Posterior vena cava (tissue), 2 donors: Measurements from ENCODE around the gene ADGRF1. TPM values are rescaled to one million over a fixed set of nuclear protein-coding genes. Genes with fewer than 3 reads are reported as not detected.

ENCODE experiments used
- DNase-seq: peaks from one replicate; pipeline ENCODE4 v3.0.0-alpha.2; 2020; ENCODE audit warnings: low spot score
- intact Hi-C, 2 donors: fragments of 100-400 bp; cut with DNase I; formaldehyde crosslinking; loops; one replicate each; pipeline versions ENCODE4 v1.14.1 to v1.14.2; 2022 to 2023
- total RNA-seq, 2 donors: library from RNA; stranded (reverse); fragmentation: NEBNext Ultra II Directional; extraction: Animal tissue kit (Norgen Biotek cat#: 25700); gene quantifications; one replicate each; pipeline ENCODE4 v1.2.1, GENCODE V29; 2021
- donor health status: DM: yes; HTN: yes; CAD: no.
- donor health status: DM: yes; HTN: yes; CAD: no.

The ADGRF1 gene
- total RNA-seq, 2 donors from 2014 or later, result not detected

DNA sequence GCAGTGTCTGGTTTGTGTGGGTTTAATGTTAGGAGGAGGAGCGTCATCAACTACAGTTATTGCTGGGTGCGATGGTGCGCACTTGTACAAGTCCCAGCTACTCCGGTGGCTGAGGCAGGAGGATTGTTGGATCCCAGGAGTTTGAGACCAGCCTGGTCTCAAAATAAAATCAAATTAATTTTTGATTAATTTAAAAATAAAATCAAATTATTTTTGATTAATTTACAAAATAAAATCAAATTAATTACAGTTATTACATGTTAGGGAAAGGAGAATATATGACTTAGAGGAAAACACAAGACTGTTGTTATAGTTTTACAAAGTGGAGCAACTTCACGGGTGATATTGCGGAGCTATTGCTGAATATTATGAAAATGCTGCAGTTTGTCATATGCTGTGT, 85.7 kb downstream of the ADGRF1 start:
- DNase-seq, result no peak
- intact Hi-C loops, result no loop called here

DNA sequence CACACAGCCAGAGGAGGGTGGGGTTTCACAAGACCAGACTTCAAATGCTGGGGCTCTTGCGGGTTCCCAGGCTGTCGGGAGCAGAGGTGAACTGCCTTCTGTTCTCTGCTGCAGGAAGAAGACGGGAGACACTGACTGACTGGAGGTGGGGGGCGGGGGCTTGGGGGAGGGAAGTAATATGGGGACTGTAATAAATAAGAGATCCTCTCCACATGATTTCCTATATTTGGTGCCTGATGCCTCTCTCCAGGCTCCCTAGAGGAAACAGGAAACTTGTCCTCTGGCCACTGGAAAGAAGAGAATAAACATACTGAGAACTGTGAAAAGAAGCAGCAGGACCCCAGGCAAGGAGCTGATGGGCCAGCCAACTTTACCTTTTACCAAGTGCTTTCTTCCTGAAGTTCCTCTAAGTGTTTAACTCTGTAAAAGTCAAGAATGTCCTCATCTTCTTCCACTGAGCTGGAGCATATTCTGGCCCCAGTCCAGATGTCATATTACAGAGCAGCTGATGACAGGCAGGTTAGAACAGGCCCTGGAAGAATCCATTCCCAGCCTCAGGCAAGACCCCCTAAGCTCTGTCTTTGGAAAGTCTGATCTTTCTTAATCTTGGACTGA, 87.2 kb downstream of the ADGRF1 start:
- intact Hi-C loops, result no loop called here
- DNase-seq, result no peak

DNA sequence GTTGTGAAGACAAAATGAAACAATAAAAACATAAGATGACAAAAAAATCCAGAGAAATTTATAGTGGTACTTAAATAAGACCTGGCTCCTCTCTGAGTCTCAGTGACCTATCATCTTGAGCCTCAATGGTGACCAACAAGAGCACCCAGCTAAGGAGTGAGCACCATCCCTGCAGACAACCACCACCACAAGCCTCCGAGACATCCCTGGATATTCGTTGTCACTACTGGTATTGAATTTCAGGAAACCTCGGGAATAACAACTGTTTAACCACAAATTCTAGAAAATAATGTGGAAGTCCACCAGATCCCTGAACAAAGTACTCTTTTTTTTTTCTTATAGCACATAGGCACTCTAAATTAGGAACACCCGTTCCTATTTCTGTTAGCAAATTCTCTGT, 88.2 kb downstream of the ADGRF1 start:
- intact Hi-C loops, result no loop called here
- no peak for DNase-seq

DNA sequence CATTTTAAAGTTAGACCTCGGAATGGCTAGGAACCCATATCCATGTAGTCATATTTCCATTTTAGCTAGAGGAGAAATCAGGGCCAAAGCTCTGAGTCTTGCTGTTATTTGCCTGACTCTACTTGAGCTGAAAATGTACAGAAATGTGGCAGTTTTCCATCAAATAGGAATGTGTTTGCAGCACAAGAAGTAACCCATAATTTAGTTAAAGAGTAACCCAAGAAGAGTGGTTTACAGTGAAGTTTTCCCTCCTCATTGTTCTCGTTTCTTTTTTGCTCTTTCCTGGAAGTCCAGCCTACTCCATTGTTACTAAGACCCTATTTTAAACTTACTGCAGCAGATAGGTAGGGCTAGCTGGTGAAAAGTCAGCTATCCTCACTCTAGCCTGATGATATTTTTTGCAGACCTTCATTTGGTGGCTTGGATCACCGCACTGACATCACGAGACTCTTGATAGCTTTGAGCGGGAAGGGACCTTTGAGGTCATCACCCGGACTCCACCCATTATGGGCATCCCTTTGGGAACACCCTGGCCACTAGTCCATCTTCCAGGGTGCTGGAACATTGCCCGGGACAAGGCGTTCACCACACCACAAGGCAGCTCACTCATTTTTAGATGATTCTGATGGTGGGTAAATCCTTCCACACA, 92.4 kb downstream of the ADGRF1 start:
- DNase-seq, result peak; percentile 87
- intact Hi-C loops, result no loop called here

DNA sequence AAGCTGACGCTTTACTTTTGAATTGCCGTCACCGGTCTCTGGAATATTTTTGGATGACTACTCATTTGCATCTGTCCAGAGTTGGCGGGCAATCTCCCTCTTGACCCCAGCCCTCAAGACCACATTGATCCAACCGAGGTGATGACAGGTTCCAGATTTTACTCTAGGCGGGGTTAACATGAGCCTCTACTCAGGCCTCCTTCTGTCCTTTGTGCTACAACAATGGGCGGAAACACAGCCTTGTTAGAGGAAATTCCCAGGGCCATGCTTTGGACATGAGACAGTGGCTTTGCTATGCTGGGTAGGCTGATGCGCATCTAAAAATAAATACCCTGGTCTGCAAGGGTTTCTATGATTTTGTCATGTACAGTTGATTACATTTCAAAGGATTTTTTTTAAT, 93.4 kb downstream of the ADGRF1 start:
- intact Hi-C loops, result no loop called here
- DNase-seq, result no peak

Other genes starting within 250 kb of the ADGRF1 start
- not detected for gene MEP1A, start 248.9 kb downstream of the ADGRF1 start, total RNA-seq
- gene ADGRF5, start 120.4 kb downstream of the ADGRF1 start, total RNA-seq, result 10 to 100 TPM; 24.1 to 37.4 TPM